Testis (tissue), 3 donors: ENCODE measurements around the gene SPINK1. TPM values are rescaled to one million over a fixed set of nuclear protein-coding genes. Genes with fewer than 3 reads are reported as not detected.

Source experiments
- DNase-seq: peaks from one replicate; pipeline ENCODE4 v3.0.0-alpha.2; 2019
- H3K27ac ChIP-seq, 2 donors: fragments of 200-600 bp; sonication (generic); one replicate each; pipeline ENCODE4 v1.5.1; 2019
- H3K27me3 ChIP-seq: fragments of 200-600 bp; sonication (generic); one replicate; pipeline ENCODE4 v1.5.1; 2019
- H3K36me3 ChIP-seq: fragments of 200-600 bp; sonication (generic); one replicate; pipeline ENCODE4 v1.5.1; 2017; ENCODE audit warnings: low read depth; ENCODE audit errors: missing control alignments
- H3K4me1 ChIP-seq: fragments of 200-600 bp; sonication (generic); one replicate; pipeline ENCODE4 v1.5.1; 2019
- H3K4me3 ChIP-seq, 2 donors: fragments of 200-600 bp; sonication (generic); one replicate each; pipeline ENCODE4 v1.5.1; 2017 to 2019
- H3K9me3 ChIP-seq: fragments of 200-600 bp; sonication (generic); one replicate; pipeline ENCODE4 v1.5.1; 2017
- POLR2A ChIP-seq: fragments of 450-650 bp; IDR thresholded peaks from one replicate; pipeline ENCODE4 v1.6.1; 2017; ENCODE audit warnings: antibody characterized with exemption, mild to moderate bottlenecking, moderate library complexity
- WGBS, 2 donors: methylation state at CpG; one replicate each; pipeline ENCODE4 v1.1.5; 2018; 5-methylcytosine and 5-hydroxymethylcytosine counted together
- intact Hi-C: fragments of 100-400 bp; cut with DNase I; formaldehyde crosslinking; loops from one replicate; pipeline ENCODE4 v1.15.1; 2023; ENCODE audit warnings: low total_unique reads
- polyA plus RNA-seq: library from polyadenylated mRNA; stranded (reverse); fragments of 350-450 nt; fragmentation: Illumina TruSeq; extraction: RNeasy Lipid Tissue Mini Kit (QIAGEN cat#74804); gene quantifications from one replicate; pipeline ENCODE4 v1.2.3, GENCODE V29; 2014; ENCODE audit warnings: low read depth, low replicate concordance; ENCODE audit not compliant: insufficient read depth
- total RNA-seq, 2 donors: library from RNA; depleted of rRNA; stranded (reverse); fragments of >200 nt; gene quantifications; one replicate each; pipeline ENCODE4 v1.2.3, GENCODE V29; 2016
- TF ChIP-seq, protein P1 (sequence below), 3 experiments: fragments of 450-650 bp in 2 of 3; fragments of 200-600 bp in 1 of 3; sonication (generic) in 1 of 3; IDR thresholded peaks; one replicate each; pipeline ENCODE4 v1.5.1; 2016 to 2019; ENCODE audit warnings: antibody characterized with exemption in 3 of 3, mild to moderate bottlenecking in 2 of 3, moderate library complexity in 1 of 3

The SPINK1 gene
- total and polyA plus RNA-seq, 3 donors from 2014 or later: not detected

DNA sequence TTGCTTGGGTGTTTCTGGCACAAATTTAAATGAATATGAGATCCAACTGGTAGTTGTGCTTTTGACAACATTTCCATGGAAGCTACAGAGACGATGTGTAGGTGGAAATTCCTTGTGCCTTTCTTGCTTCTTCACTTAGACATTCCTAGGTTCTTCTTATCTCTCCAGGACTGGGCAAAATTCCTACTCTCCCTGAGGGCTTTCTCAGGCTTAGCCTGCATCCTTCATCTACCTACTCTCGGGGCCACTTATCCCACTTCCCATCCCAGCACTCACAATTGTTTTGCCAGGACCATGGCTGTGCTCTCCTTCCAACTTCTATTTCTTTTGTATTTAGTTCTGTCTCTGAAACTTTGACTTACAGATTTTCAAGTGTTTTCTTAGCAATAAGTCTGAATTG is 17.8 kb upstream of the SPINK1 start:
- Histone ChIP-seq H3K27ac (no peak overlapping the region), H3K9me3 (no peaks in the 10 kb centered on the region), H3K36me3 (no peaks in the 10 kb centered on the region), H3K4me3 (no peak overlapping the region), H3K4me1 (no peaks in the 10 kb centered on the region), H3K27me3 (no peaks in the 10 kb centered on the region)
- no peak for TF ChIP-seq POLR2A
- TF ChIP-seq, protein P1, sequence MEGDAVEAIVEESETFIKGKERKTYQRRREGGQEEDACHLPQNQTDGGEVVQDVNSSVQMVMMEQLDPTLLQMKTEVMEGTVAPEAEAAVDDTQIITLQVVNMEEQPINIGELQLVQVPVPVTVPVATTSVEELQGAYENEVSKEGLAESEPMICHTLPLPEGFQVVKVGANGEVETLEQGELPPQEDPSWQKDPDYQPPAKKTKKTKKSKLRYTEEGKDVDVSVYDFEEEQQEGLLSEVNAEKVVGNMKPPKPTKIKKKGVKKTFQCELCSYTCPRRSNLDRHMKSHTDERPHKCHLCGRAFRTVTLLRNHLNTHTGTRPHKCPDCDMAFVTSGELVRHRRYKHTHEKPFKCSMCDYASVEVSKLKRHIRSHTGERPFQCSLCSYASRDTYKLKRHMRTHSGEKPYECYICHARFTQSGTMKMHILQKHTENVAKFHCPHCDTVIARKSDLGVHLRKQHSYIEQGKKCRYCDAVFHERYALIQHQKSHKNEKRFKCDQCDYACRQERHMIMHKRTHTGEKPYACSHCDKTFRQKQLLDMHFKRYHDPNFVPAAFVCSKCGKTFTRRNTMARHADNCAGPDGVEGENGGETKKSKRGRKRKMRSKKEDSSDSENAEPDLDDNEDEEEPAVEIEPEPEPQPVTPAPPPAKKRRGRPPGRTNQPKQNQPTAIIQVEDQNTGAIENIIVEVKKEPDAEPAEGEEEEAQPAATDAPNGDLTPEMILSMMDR (IDR thresholded peaks at IDR 0.05): no peak
- WGBS, 2 donors: 42 to 75% methylated on average over 2 of the region's 2 CpGs
- intact Hi-C loops: no loop called here
- DNase-seq: no peak

DNA sequence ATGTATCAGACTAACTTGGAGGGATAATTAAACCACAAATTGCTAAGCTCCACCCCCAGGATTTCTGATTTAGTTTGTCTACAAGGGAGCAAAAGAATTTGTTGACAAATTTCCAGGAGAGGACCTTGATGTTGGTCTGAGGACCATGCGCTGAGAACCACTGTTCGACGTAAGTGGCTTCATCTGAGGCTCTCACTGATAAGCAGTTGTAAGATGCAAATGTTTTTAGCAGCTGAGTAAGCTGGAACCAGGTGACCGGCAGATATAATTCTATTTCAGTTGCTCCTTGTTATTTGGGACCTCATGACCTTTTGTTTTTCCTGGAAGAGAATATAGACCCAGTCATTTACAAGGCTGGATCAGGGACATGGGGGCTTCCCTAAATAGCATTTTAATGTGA is 14.1 kb upstream of the SPINK1 start:
- H3K36me3 ChIP-seq: no peaks in the 10 kb centered on the region
- no peak overlapping the region for H3K4me3 ChIP-seq
- no peaks in the 10 kb centered on the region for H3K9me3 ChIP-seq
- no peak overlapping the region for H3K27ac ChIP-seq
- WGBS, 2 donors: 80 to 92% methylated on average over 4 of the region's 4 CpGs
- H3K4me1 ChIP-seq: no peaks in the 10 kb centered on the region
- H3K27me3 ChIP-seq: no peaks in the 10 kb centered on the region
- no peak for DNase-seq
- TF ChIP-seq, protein P1 (IDR thresholded peaks at IDR 0.05): no peak
- no peak for TF ChIP-seq POLR2A
- intact Hi-C loops: no loop called here

DNA sequence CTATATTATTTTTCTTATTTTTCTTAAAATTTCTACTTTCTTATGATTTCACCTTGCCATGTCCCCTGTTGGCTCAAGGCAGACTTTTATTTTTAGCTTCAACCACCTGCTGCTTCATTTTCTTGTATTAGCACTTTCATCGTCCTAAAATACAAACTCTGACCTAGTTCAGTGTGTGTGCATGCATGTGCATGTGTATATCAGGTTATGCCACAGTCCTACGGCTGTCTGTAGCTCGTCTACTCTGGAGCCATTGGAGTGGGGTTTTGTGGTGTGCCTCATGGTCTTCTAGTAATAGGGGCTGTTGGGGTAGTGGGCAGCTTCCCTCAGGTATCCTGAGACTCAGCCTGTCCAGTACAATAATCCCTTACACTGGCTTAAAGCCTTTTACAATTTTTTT is 13.4 kb upstream of the SPINK1 start:
- Histone ChIP-seq H3K9me3 (no peaks in the 10 kb centered on the region), H3K4me1 (no peaks in the 10 kb centered on the region), H3K4me3 (no peak overlapping the region), H3K36me3 (no peaks in the 10 kb centered on the region), H3K27me3 (no peaks in the 10 kb centered on the region), H3K27ac (no peak overlapping the region)
- intact Hi-C loops: no loop called here
- TF ChIP-seq, protein P1 (IDR thresholded peaks at IDR 0.05): no peak
- no peak for TF ChIP-seq POLR2A
- WGBS, 2 donors: 67 to 87% methylated on average over 3 of the region's 3 CpGs
- no peak for DNase-seq

DNA sequence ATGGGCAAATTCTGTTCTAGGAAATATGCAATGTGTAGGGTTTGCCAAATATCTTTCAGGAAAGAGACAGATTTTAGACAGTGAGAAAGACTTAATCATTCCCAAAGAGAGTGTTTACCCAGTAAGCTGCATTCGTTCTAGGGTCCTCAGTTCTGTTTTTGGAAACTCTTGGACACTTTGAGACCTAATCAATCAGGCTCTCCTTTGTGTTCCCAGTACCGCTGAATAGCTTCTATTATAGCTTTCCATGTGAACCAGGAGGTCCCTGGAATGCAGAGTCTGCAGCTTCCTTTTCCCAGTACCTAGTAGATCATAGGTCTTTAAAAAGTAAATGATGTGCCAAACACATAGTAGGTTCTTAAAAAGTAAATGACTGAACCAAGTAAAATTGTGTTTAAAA is 11.4 kb upstream of the SPINK1 start:
- TF ChIP-seq POLR2A: no peak
- TF ChIP-seq, protein P1 (IDR thresholded peaks at IDR 0.05): no peak
- Histone ChIP-seq H3K27ac (no peak overlapping the region), H3K27me3 (no peaks in the 10 kb centered on the region), H3K4me3 (no peak overlapping the region), H3K36me3 (no peaks in the 10 kb centered on the region), H3K4me1 (no peaks in the 10 kb centered on the region), H3K9me3 (no peaks in the 10 kb centered on the region)
- no peak for DNase-seq
- 59 to 73% methylated on average over 2 of the region's 2 CpGs for WGBS, 2 donors
- intact Hi-C loops: no loop called here

DNA sequence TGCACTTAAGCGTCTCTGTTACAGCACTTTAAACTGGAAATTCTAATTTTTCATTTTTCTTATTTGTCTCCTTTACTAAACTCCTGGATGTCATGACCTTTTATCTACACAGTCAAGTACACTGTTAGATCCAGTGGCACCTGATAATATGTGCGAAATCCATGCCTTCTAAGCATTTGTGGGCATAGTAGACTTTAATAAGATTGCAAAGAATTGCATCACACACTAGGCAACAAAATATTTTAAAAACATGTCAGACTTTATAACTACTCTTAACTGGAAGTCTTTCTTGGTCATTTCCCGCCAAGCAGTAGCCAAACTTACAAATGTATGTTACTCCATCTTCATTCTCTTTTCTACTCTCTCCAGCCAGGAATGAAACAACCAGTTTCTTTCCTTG is 5.0 kb upstream of the SPINK1 start:
- H3K4me3 ChIP-seq: no peak overlapping the region
- TF ChIP-seq, protein P1 (IDR thresholded peaks at IDR 0.05): no peak
- TF ChIP-seq POLR2A: no peak
- H3K27ac ChIP-seq: no peak overlapping the region
- no peaks in the 10 kb centered on the region for H3K27me3 ChIP-seq
- intact Hi-C loops: no loop called here
- H3K9me3 ChIP-seq: no peaks in the 10 kb centered on the region
- H3K36me3 ChIP-seq: no peaks in the 10 kb centered on the region
- DNase-seq: no peak
- WGBS, 2 donors: 93 to 96% methylated on average over 3 of the region's 3 CpGs
- H3K4me1 ChIP-seq: no peaks in the 10 kb centered on the region
